Measurements from ENCODE around the gene DNMBP.
"Not testable (repeated sequence)": the region's sequence is repeated elsewhere in the genome, so short reads cannot be mapped to it uniquely, and the experiment has no call there.

DNMBP gene

GRCh38 chr10:99913831-99914235 is 95.9 kb downstream of the DNMBP start:
- no peak for DNase-seq (ENCODE audit: low read depth)

GRCh38 chr10:99912041-99912440 is 97.7 kb downstream of the DNMBP start:
- no peak for DNase-seq (ENCODE audit: low read depth)

GRCh38 chr10:99908512-99908911 is 101.2 kb downstream of the DNMBP start:
- no peak for DNase-seq (ENCODE audit: low read depth)

- no peak for DNase-seq (ENCODE audit: low read depth)
Observed at GRCh38 chr10:99906470-99906869, 103.3 kb downstream of the DNMBP start.

GRCh38 chr10:99905971-99906370 is 103.8 kb downstream of the DNMBP start:
- DNase-seq (ENCODE audit: low read depth), result no peak

- no peak for DNase-seq (ENCODE audit: low read depth)
Observed at GRCh38 chr10:99895867-99896266, 113.9 kb downstream of the DNMBP start.

- DNase-seq (ENCODE audit: low read depth), result not testable (repeated sequence)
Observed at GRCh38 chr10:99895066-99895465, 114.7 kb downstream of the DNMBP start.

- DNase-seq (ENCODE audit: low read depth), result no peak
Observed at GRCh38 chr10:99894613-99895012, 115.1 kb downstream of the DNMBP start.

GRCh38 chr10:99888622-99889021 is 121.1 kb downstream of the DNMBP start:
- DNase-seq (ENCODE audit: low read depth), result no peak

GRCh38 chr10:99883523-99883922 is 126.2 kb downstream of the DNMBP start:
- DNase-seq (ENCODE audit: low read depth), result no peak

- DNase-seq (ENCODE audit: low read depth), result no peak
Observed at GRCh38 chr10:99881371-99881770, 128.4 kb downstream of the DNMBP start.

- DNase-seq (ENCODE audit: low read depth), result no peak
Observed at GRCh38 chr10:99880080-99880835, 129.5 kb downstream of the DNMBP start.

GRCh38 chr10:99875473-99875872 is 134.3 kb downstream of the DNMBP start:
- DNase-seq (ENCODE audit: low read depth), result no peak

- DNase-seq (ENCODE audit: low read depth), result no peak
Observed at GRCh38 chr10:99874341-99875085, 135.2 kb downstream of the DNMBP start.

- DNase-seq (ENCODE audit: low read depth), result no peak
Observed at GRCh38 chr10:99873846-99874245, 135.9 kb downstream of the DNMBP start.

- DNase-seq (ENCODE audit: low read depth), result no peak
Observed at GRCh38 chr10:99872367-99873162, 137.2 kb downstream of the DNMBP start.

GRCh38 chr10:99870123-99870730 is 139.5 kb downstream of the DNMBP start:
- no peak for DNase-seq (ENCODE audit: low read depth)

GRCh38 chr10:99869581-99870122 is 140.1 kb downstream of the DNMBP start:
- DNase-seq (ENCODE audit: low read depth), result no peak

GRCh38 chr10:99867250-99867649 is 142.5 kb downstream of the DNMBP start:
- not testable (repeated sequence) for DNase-seq (ENCODE audit: low read depth)

GRCh38 chr10:99863535-99864240 is 146.1 kb downstream of the DNMBP start:
- not testable (repeated sequence) for DNase-seq (ENCODE audit: low read depth)

GRCh38 chr10:99860466-99860865 is 149.3 kb downstream of the DNMBP start:
- no peak for DNase-seq (ENCODE audit: low read depth)
